Small intestine (tissue), 7 donors: ENCODE data around the gene SNX19. TPM values are rescaled to one million over a fixed set of nuclear protein-coding genes. Genes with fewer than 3 reads are reported as not detected.

ENCODE experiments used
- DNase-seq, 2 donors: peaks; one replicate each; pipeline versions ENCODE4 v3.0.0 to v3.0.0-alpha.2; 2013
- FAIRE-seq: peaks from 2 replicates; lab custom pipeline; 2012; peaks lifted over from hg19 to GRCh38; lab: Jason Lieb, UNC
- H3K27ac ChIP-seq, 3 donors: one replicate each; pipeline ENCODE4 v1.5.1; 2013; ENCODE audit warnings: low read length in 2 of 3, mild to moderate bottlenecking in 2 of 3, control low read depth in 1 of 3, inconsistent platforms in 1 of 3, low read depth in 1 of 3, moderate library complexity in 1 of 3
- H3K27me3 ChIP-seq, 3 donors: one replicate each; pipeline ENCODE4 v1.6.1; 2013; ENCODE audit warnings: low read length in 3 of 3, inconsistent platforms in 1 of 3; ENCODE audit not compliant: control insufficient read depth in 3 of 3, insufficient read depth in 3 of 3
- H3K36me3 ChIP-seq, 3 donors: one replicate each; pipeline ENCODE4 v1.6.1; 2013; ENCODE audit warnings: low read length in 3 of 3, inconsistent platforms in 1 of 3, low read depth in 1 of 3, mild to moderate bottlenecking in 1 of 3, moderate library complexity in 1 of 3; ENCODE audit not compliant: control insufficient read depth in 3 of 3, insufficient read depth in 2 of 3
- H3K4me1 ChIP-seq, 3 donors: one replicate each; pipeline ENCODE4 v1.6.1; 2013; ENCODE audit warnings: low read length in 2 of 3, inconsistent platforms in 1 of 3, low read depth in 1 of 3, mild to moderate bottlenecking in 1 of 3, moderate library complexity in 1 of 3; ENCODE audit not compliant: control insufficient read depth in 3 of 3, insufficient read depth in 2 of 3
- H3K4me3 ChIP-seq, 3 donors: one replicate each; pipeline ENCODE4 v1.5.1; 2013; ENCODE audit warnings: low read length in 3 of 3, control low read depth in 1 of 3, inconsistent platforms in 1 of 3, low read depth in 1 of 3, mild to moderate bottlenecking in 1 of 3, moderate library complexity in 1 of 3
- H3K9me3 ChIP-seq, 2 donors: one replicate each; pipeline ENCODE4 v1.6.1; 2013; ENCODE audit warnings: low read depth in 1 of 2, low read length in 1 of 2; ENCODE audit not compliant: control insufficient read depth in 2 of 2, insufficient read depth in 1 of 2
- WGBS, 3 donors: extraction: QIAGEN DNeasy Blood & Tissue Kit; methylation state at CpG; one replicate each; pipeline ENCODE4 v1.1.7; 2013; 5-methylcytosine and 5-hydroxymethylcytosine counted together
- polyA plus RNA-seq, 4 donors: library from polyadenylated mRNA; stranded (reverse) in 3 of 4; unstranded in 1 of 4; fragments of 200-250 nt in 3 of 4; fragments of 120-200 nt in 1 of 4; gene quantifications; one replicate each; pipeline versions ENCODE4 v1.2.1 to v1.2.3, GENCODE V29; 2013
- donor health status: healthy with polysubstance abuse.
- donor health status: control.
- donor health status: control.
- donor health status: Bipolar disorder and iron deficiency.
- donor health status: healthy.

Gene SNX19
- polyA plus RNA-seq, 4 donors: 8.9 to 35.7 (median 17.5) TPM

- no peaks in the 10 kb centered on the region for H3K4me1 ChIP-seq
- no peaks in the 10 kb centered on the region for H3K36me3 ChIP-seq
- 40 to 51% (median 50%) methylated on average over 3 of the region's 3 CpGs for WGBS, 3 donors
- no peak overlapping the region for H3K27ac ChIP-seq
- H3K27me3 ChIP-seq: no peaks in the 10 kb centered on the region
- no peak for DNase-seq
- peaks cover 0 to 5% of the 10 kb centered on the region in 2 donors for H3K9me3 ChIP-seq
- no peak overlapping the region for H3K4me3 ChIP-seq
- no peak for FAIRE-seq
Observed at GRCh38 chr11:130839981-130840666, 76.2 kb downstream of the SNX19 start.

- no peak for FAIRE-seq
- DNase-seq: no peak
- Histone ChIP-seq H3K27me3 (no peaks in the 10 kb centered on the region), H3K27ac (no peak overlapping the region), H3K36me3 (no peaks in the 10 kb centered on the region), H3K9me3 (peaks cover 0 to 5% of the 10 kb centered on the region in 2 donors), H3K4me1 (no peaks in the 10 kb centered on the region), H3K4me3 (no peak overlapping the region)
Observed at GRCh38 chr11:130837194-130837593, 79.1 kb downstream of the SNX19 start.

- Histone ChIP-seq H3K4me1 (peaks cover 0 to 1% (median 0%) of the 10 kb centered on the region in 3 donors), H3K4me3 (no peak overlapping the region), H3K36me3 (no peaks in the 10 kb centered on the region), H3K27me3 (no peaks in the 10 kb centered on the region), H3K27ac (no peak overlapping the region), H3K9me3 (peaks cover 0 to 5% of the 10 kb centered on the region in 2 donors)
- DNase-seq (no peak), FAIRE-seq (no peak)
Observed at GRCh38 chr11:130834886-130835285, 81.4 kb downstream of the SNX19 start.

- Histone ChIP-seq H3K9me3 (peaks cover 0 to 5% of the 10 kb centered on the region in 2 donors), H3K4me1 (peaks cover 0 to 6% (median 0%) of the 10 kb centered on the region in 3 donors), H3K36me3 (no peaks in the 10 kb centered on the region), H3K4me3 (no peak overlapping the region), H3K27ac (no peak overlapping the region), H3K27me3 (no peaks in the 10 kb centered on the region)
- FAIRE-seq (no peak), DNase-seq (no peak)
- 88 to 94% (median 93%) methylated on average over 9 of the region's 9 CpGs for WGBS, 3 donors
Observed at GRCh38 chr11:130832566-130833425, 83.5 kb downstream of the SNX19 start.

- Histone ChIP-seq H3K27ac (no peak overlapping the region), H3K9me3 (no peaks in the 10 kb centered on the region), H3K4me3 (no peak overlapping the region), H3K36me3 (no peaks in the 10 kb centered on the region), H3K27me3 (no peaks in the 10 kb centered on the region), H3K4me1 (peaks cover 0 to 14% (median 0%) of the 10 kb centered on the region in 3 donors)
- DNase-seq: no peak
- WGBS, 3 donors: 66 to 77% (median 72%) methylated on average over 9 of the region's 9 CpGs
- FAIRE-seq: no peak
Observed at GRCh38 chr11:130831976-130832375, 84.3 kb downstream of the SNX19 start.

GRCh38 chr11:130831506-130831905, 84.8 kb downstream of the SNX19 start:
- Histone ChIP-seq H3K4me1 (peaks cover 0 to 14% (median 0%) of the 10 kb centered on the region in 3 donors), H3K36me3 (no peaks in the 10 kb centered on the region), H3K27ac (no peak overlapping the region), H3K9me3 (no peaks in the 10 kb centered on the region), H3K4me3 (no peak overlapping the region), H3K27me3 (no peaks in the 10 kb centered on the region)
- DNase-seq (no peak), FAIRE-seq (no peak)
- 36 to 52% (median 37%) methylated on average over 6 to 7 of the region's 7 CpGs for WGBS, 3 donors

GRCh38 chr11:130830566-130830965, 85.7 kb downstream of the SNX19 start:
- DNase-seq (no peak), FAIRE-seq (no peak)
- Histone ChIP-seq H3K27me3 (no peaks in the 10 kb centered on the region), H3K27ac (no peak overlapping the region), H3K4me3 (no peak overlapping the region), H3K9me3 (no peaks in the 10 kb centered on the region), H3K36me3 (no peaks in the 10 kb centered on the region), H3K4me1 (peaks cover 0 to 22% (median 0%) of the 10 kb centered on the region in 3 donors)
- 63 to 79% (median 75%) methylated on average over 6 of the region's 6 CpGs for WGBS, 3 donors

GRCh38 chr11:130829920-130830511, 86.3 kb downstream of the SNX19 start:
- Histone ChIP-seq H3K9me3 (no peaks in the 10 kb centered on the region), H3K4me1 (peaks cover 0 to 27% (median 0%) of the 10 kb centered on the region in 3 donors), H3K27ac (no peak overlapping the region), H3K36me3 (no peaks in the 10 kb centered on the region), H3K27me3 (no peaks in the 10 kb centered on the region), H3K4me3 (no peak overlapping the region)
- DNase-seq: no peak
- FAIRE-seq: no peak
- 65 to 86% (median 68%) methylated on average over 3 to 6 of the region's 6 CpGs for WGBS, 3 donors
